MM.1S (cell line): ENCODE data around the gene ABCF3.

Experiments used
- EZH2phosphoT487 ChIP-seq: fragments of 300-600 bp; sonication (generic); IDR thresholded peaks from 2 replicates; pipeline ENCODE4 v1.6.1; 2018; ENCODE audit warnings: antibody characterized with exemption, low read length
- TF ChIP-seq, protein P1 (sequence below): fragments of 300-600 bp; sonication (generic); IDR thresholded peaks from 2 replicates; pipeline ENCODE4 v1.5.1; 2016; ENCODE audit warnings: antibody characterized with exemption, low read length, mixed read lengths

DNA sequence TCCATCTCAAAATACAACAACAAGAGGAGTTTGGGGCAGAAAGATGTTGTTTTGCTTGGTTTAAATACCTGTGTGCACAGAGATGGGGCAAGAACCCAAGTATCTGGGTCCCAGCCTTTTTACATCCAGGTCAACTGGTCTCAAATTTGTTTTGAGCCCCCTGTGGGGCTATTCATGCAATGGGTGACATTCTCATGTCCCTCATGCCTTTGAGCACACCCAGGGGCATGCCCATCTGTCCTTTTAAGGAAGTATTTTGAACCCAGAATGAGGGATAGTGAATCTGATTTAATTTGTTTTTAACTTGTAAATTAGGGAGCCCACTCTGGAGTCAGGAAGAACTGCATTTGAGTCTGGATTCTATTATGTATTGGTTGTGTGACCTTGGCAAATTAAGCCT is 14.8 kb downstream of the ABCF3 start:
- no peak for TF ChIP-seq EZH2phosphoT487
- TF ChIP-seq, protein P1, sequence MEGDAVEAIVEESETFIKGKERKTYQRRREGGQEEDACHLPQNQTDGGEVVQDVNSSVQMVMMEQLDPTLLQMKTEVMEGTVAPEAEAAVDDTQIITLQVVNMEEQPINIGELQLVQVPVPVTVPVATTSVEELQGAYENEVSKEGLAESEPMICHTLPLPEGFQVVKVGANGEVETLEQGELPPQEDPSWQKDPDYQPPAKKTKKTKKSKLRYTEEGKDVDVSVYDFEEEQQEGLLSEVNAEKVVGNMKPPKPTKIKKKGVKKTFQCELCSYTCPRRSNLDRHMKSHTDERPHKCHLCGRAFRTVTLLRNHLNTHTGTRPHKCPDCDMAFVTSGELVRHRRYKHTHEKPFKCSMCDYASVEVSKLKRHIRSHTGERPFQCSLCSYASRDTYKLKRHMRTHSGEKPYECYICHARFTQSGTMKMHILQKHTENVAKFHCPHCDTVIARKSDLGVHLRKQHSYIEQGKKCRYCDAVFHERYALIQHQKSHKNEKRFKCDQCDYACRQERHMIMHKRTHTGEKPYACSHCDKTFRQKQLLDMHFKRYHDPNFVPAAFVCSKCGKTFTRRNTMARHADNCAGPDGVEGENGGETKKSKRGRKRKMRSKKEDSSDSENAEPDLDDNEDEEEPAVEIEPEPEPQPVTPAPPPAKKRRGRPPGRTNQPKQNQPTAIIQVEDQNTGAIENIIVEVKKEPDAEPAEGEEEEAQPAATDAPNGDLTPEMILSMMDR, result no peak
